ENCODE results near the gene ADAMTS14.

ADAMTS14 gene

GRCh38 chr10:70791386-70792039 lies 119.2 kb downstream of the ADAMTS14 start:
- no peak for DNase-seq (ENCODE audit: low read depth)

GRCh38 chr10:70795613-70796012 lies 123.3 kb downstream of the ADAMTS14 start:
- no peak for DNase-seq (ENCODE audit: low read depth)

DNA sequence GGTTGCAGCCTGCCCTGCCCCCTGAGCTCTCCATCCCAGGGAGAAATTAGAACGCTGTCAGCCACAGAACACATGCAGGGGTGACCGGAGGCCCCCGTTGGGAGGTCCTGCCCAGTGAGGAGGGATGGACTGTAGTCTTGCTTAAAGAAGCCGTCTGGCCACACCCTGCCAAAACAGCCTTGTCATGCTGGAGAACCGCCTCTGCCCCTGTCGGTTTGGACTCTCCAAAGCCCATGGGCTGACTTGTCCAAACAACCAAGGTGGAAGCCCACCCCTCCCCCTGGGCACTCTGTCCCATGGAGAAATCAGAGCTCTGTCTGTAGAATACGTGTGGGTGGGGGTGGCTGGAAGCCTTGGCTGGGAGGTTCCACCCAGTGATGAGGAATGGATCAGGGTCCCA lies 125.5 kb downstream of the ADAMTS14 start:
- no peak for DNase-seq (ENCODE audit: low read depth)

GRCh38 chr10:70799124-70799523 lies 126.8 kb downstream of the ADAMTS14 start:
- DNase-seq (ENCODE audit: low read depth), result no peak

DNA sequence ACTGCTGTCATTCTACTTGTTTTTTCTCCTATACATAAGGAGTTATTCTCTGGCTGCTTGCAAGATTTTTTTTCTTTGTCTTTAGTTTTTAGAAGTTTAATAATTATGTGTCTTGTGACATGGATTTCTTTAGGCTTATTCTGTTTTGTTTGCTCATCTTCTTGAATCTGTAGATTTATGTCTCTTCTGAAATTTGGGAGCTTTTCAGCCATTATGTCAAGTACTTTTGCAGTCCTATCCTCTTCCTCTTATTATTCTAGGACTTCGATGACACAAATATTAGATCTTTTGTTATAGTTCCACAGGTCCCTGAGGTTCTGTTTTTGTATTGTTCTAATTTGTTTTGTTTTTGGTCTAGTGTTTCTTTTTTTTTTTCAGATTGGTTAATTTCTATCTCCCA lies 129.5 kb downstream of the ADAMTS14 start:
- no peak for DNase-seq (ENCODE audit: low read depth)

- no peak for DNase-seq (ENCODE audit: low read depth)
Measured at GRCh38 chr10:70803775-70804420, 131.6 kb downstream of the ADAMTS14 start.

- no peak for DNase-seq (ENCODE audit: low read depth)
Measured at GRCh38 chr10:70804421-70804808, 132.1 kb downstream of the ADAMTS14 start.

DNA sequence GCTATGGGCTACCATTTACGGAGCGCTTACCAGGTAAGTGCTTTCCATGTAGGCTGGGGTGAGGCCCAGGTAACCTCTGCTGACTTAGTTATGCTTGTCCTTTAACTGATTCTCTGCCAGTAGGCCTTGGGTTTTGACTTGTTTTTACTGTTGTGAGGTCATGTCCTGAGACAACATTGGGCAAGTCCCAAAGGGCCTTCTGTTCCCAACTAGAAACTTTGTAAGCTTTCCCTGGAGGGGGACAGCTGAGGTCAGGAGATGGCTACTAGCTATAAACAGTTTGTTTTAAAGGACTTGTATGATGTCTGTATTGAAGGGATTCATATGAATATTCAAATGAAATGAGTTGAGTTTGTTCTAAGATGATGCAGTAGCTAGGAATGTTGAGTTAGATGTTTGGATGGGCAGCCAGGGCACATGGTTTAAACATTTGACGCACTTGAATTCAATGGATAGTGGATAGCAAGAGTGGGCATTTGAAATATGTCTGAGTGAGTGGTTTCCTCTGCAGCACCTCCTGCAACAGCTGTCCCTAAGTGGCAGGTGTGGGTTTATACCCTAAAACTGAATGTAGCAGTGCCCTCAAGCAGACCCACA lies 133.4 kb downstream of the ADAMTS14 start:
- DNase-seq (ENCODE audit: low read depth), result no peak

DNA sequence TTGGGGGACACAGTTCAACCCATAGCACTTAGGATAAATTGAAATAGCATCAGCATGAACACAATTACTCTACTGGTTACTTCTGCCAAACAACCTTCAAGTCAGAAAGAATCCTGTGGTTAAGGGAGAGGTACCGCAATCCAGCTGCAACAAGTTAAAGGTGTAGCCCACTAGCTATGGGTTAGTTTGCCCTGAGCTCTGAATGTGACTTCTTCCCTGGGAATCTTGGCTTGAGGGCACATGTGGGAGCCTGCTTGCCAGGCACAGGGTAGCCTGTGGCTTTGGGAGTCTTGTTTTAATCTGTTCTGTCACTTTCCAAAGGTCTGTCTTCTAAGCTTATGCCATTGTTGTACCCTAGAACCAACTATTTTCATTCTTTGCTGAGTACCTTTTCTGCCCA lies 134.5 kb downstream of the ADAMTS14 start:
- no peak for DNase-seq (ENCODE audit: low read depth)

DNA sequence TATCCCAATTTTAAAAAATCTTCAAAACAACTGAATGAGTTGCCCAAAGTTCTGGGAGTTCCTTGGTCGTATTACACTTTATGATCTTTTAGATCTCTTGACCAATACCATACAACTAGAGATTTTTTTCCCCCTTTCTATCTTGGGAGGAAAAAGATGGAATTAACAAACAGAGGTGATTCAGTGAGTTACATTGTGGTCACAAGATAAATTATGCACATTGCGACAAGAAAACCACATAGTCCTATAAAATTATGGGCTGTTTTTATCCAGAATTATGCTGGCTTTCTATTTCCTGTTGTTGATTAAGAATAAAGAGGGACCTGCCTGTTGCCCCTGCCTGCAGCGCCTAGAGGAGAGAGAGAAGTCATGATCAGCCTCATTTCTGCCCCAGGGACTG lies 135.2 kb downstream of the ADAMTS14 start:
- DNase-seq (ENCODE audit: low read depth), result no peak

GRCh38 chr10:70809011-70809611 lies 136.8 kb downstream of the ADAMTS14 start:
- DNase-seq (ENCODE audit: low read depth), result no peak

DNA sequence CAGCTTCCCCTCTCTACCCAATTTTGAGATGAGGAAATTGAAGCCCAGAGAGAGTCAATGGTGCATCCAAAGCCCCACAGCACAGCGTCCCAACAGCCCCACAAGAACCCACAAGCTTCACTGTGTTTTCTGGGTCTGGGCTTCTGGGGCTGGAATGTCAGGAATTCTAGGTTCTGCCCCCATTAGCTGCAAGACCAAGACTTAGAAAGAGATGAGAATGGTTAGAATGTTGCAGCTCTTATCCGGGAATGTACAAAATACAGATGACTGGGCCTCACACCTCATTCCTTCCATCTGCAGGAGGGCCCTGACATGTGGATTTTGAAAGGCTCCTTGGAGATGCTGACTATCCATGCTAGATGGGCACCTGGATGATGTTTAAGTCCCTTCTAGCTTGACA lies 137.4 kb downstream of the ADAMTS14 start:
- no peak for DNase-seq (ENCODE audit: low read depth)

GRCh38 chr10:70810967-70811366 lies 138.7 kb downstream of the ADAMTS14 start:
- no peak for DNase-seq (ENCODE audit: low read depth)

- DNase-seq (ENCODE audit: low read depth), result no peak
Measured at GRCh38 chr10:70811881-70812280, 139.6 kb downstream of the ADAMTS14 start.
